Measurements from ENCODE around the gene LRP1B.

DNA sequence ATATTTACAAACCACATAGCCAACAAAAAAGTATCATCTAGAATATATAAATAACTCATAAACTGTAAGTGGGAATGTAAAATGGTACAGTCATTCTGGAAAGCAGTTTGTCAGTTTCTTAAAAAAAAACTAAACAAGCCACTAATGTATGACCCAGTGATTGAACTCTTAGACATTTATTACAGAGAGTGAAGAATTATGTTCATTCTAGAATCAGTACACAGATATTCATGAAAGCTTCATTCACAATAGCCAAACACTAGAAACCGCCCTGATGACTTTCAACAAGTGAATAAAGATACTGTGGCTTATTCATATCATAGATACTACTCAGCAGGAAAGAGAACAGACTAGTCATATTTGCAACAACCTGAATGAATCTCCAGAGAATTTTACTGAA lies 1541.5 kb downstream of the LRP1B start:
- no peak for TF ChIP-seq CTCF (IDR thresholded peaks at IDR 0.05)
- TF ChIP-seq POLR2A (IDR thresholded peaks at IDR 0.05) = no peak

Data from breast epithelium (tissue), 3 donors.